ENCODE results near the gene NEGR1. TPM values are rescaled to one million over a fixed set of nuclear protein-coding genes. Genes with fewer than 3 reads are reported as not detected.

The NEGR1 gene
- total and polyA plus RNA-seq, 11 donors = 1.7 to 11.3 (median 6.8) TPM

DNA sequence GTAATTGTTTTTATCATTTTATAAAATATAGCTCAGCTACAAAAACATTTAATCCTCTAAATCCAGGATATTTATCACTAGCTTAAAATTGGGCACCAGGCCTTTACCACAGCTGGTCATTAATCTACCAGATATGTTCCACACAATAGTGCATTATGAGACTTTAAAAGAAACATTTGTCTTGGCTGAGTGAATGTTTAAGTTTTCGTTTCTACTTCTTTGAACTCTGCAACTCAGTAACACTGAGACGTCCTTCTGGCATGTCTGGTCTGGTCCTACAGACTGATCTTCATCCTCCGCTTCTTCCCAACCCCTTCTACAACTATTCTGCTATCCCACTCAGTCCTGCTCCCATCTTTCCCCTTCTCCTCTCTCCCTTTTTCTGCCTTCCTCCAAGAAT is 296.2 kb downstream of the NEGR1 start:
- peak in 2 of 4 donors; percentile 20 to 85 for ATAC-seq
- H3K27me3 ChIP-seq = no peaks in the 10 kb centered on the region
- DNase-seq = no peak
- intact Hi-C loops (cut with DNase I) = no loop called here
- no peaks in the 10 kb centered on the region for H3K36me3 ChIP-seq
- H3K27ac ChIP-seq = no peak overlapping the region
- no peaks in the 10 kb centered on the region for H3K9me3 ChIP-seq
- 35 to 59% (median 52%) methylated on average over 3 of the region's 3 CpGs for WGBS, 4 donors
- TF ChIP-seq, protein P1, sequence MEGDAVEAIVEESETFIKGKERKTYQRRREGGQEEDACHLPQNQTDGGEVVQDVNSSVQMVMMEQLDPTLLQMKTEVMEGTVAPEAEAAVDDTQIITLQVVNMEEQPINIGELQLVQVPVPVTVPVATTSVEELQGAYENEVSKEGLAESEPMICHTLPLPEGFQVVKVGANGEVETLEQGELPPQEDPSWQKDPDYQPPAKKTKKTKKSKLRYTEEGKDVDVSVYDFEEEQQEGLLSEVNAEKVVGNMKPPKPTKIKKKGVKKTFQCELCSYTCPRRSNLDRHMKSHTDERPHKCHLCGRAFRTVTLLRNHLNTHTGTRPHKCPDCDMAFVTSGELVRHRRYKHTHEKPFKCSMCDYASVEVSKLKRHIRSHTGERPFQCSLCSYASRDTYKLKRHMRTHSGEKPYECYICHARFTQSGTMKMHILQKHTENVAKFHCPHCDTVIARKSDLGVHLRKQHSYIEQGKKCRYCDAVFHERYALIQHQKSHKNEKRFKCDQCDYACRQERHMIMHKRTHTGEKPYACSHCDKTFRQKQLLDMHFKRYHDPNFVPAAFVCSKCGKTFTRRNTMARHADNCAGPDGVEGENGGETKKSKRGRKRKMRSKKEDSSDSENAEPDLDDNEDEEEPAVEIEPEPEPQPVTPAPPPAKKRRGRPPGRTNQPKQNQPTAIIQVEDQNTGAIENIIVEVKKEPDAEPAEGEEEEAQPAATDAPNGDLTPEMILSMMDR (IDR thresholded peaks at IDR 0.05) = no peak
- TF ChIP-seq POLR2A (IDR thresholded peaks at IDR 0.05) = no peak
- no peak overlapping the region for H3K4me3 ChIP-seq
- H3K4me1 ChIP-seq = peaks cover 0 to 9% (median 0%) of the 10 kb centered on the region in 12 donors

DNA sequence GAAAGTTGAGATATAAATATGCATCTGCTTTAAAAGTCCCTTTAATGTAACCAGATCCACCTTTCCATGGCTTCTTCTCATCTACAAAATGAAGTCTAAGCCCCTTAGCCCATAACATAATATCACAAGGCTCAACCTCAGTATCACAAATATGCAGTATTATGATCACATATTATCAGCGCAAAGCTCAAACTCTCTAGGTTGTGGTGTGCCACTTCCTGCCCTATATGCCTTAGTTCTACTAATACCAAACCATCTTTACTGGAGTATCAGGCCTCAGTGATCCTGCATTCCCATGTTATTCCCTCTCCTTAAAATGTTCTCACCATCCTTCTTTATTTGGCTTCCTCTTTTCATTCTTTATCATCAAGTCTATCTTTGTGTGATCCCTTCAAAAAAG is 301.8 kb downstream of the NEGR1 start:
- H3K4me1 ChIP-seq = peaks cover 0 to 9% (median 0%) of the 10 kb centered on the region in 12 donors
- no peaks in the 10 kb centered on the region for H3K36me3 ChIP-seq
- H3K4me3 ChIP-seq = no peak overlapping the region
- intact Hi-C loops (cut with DNase I) = no loop called here
- TF ChIP-seq, protein P1 (IDR thresholded peaks at IDR 0.05) = no peak
- no peak for TF ChIP-seq POLR2A (IDR thresholded peaks at IDR 0.05)
- no peak for ATAC-seq
- no peak for DNase-seq
- WGBS, 4 donors = 80 to 97% (median 93%) methylated on average over 1 of the region's 1 CpG
- H3K27me3 ChIP-seq = no peaks in the 10 kb centered on the region
- H3K27ac ChIP-seq = no peak overlapping the region
- no peaks in the 10 kb centered on the region for H3K9me3 ChIP-seq

DNA sequence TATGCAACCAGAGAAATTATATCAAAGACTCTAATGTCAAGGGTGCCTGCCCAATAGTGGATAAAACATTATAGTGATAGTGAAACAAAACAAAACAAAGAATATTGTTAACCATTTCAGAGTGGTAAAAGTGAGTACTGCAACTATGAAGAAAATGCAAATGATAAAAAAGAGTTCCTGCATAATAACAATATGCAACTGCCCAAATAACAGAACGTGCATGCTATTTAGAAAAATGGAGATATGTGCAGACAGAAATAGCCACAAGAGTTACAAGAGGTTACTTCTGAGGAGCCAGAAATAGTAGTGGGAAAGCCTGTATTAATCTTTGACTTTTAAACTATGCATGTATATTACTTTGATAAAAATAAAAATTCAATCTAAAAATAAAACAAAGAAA is 302.5 kb downstream of the NEGR1 start:
- H3K27ac ChIP-seq = peak overlapping the region in 1 of 12 donors; percentile 3
- no peak for TF ChIP-seq POLR2A (IDR thresholded peaks at IDR 0.05)
- TF ChIP-seq, protein P1 (IDR thresholded peaks at IDR 0.05) = peak in 1 of 12 donors; percentile 9
- whole genome bisulfite sequencing, 4 donors = 13 to 39% (median 27%) methylated on average over 1 of the region's 1 CpG
- DNase-seq = no peak
- no peaks in the 10 kb centered on the region for H3K9me3 ChIP-seq
- no peaks in the 10 kb centered on the region for H3K36me3 ChIP-seq
- ATAC-seq = peak; percentile 44 to 63 (median 58)
- H3K4me3 ChIP-seq = no peak overlapping the region
- H3K4me1 ChIP-seq = peaks cover 0 to 9% (median 0%) of the 10 kb centered on the region in 12 donors
- intact Hi-C loops (cut with DNase I) = no loop called here
- H3K27me3 ChIP-seq = no peaks in the 10 kb centered on the region

DNA sequence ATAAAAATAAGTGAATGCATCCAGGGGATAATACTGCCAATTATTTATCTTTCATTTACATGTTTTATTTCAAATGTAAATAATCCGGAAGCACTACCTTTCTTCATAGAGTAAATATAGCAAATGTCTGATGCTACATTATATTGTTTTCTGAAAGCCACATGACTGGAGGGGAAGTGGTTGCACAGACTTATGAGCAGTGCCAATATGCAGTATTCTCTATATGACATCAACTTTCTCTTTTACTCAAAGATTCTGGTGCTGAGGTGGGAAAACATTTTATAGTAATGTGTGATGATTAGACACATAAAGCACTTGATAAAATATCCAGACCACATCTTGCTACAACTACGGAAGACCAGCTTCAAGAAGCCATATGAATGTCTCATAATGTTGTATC is 314.7 kb downstream of the NEGR1 start:
- H3K4me3 ChIP-seq = no peak overlapping the region
- no peak overlapping the region for H3K27ac ChIP-seq
- DNase-seq = no peak
- H3K36me3 ChIP-seq = no peaks in the 10 kb centered on the region
- no peak for ATAC-seq
- no peaks in the 10 kb centered on the region for H3K4me1 ChIP-seq
- TF ChIP-seq POLR2A (IDR thresholded peaks at IDR 0.05) = no peak
- TF ChIP-seq, protein P1 (IDR thresholded peaks at IDR 0.05) = no peak
- H3K9me3 ChIP-seq = no peaks in the 10 kb centered on the region
- intact Hi-C loops (cut with DNase I) = no loop called here
- 70 to 76% (median 73%) methylated on average over 2 of the region's 2 CpGs for WGBS, 4 donors
- H3K27me3 ChIP-seq = no peaks in the 10 kb centered on the region

All from heart left ventricle (tissue), 16 donors.